Measurements from ENCODE around the gene MRGPRX2.

Gene MRGPRX2

DNA sequence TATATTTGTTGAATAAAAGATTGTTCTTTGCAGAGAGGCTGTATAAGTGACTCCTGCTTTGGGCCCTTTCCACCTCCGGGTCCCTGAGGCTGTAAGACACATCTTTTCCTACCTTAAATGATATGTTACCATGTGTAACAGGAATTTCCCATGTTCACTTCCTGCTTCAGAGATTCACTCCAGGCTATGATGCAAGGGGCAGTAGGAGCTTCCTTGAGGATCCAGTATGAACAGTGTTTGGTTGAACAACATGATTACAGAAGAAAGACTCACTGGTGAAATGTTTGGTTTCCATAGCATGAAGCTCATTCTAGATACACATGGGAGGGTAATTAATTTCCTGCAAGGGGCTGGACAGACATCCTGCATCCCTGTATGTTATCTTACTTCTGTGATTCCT lies 30.8 kb upstream of the MRGPRX2 start:
- no peaks in the 10 kb centered on the region for H3K36me3 ChIP-seq
- no peaks in the 10 kb centered on the region for H3K9me3 ChIP-seq (ENCODE audit: severe bottlenecking)
- TF ChIP-seq, protein P1, sequence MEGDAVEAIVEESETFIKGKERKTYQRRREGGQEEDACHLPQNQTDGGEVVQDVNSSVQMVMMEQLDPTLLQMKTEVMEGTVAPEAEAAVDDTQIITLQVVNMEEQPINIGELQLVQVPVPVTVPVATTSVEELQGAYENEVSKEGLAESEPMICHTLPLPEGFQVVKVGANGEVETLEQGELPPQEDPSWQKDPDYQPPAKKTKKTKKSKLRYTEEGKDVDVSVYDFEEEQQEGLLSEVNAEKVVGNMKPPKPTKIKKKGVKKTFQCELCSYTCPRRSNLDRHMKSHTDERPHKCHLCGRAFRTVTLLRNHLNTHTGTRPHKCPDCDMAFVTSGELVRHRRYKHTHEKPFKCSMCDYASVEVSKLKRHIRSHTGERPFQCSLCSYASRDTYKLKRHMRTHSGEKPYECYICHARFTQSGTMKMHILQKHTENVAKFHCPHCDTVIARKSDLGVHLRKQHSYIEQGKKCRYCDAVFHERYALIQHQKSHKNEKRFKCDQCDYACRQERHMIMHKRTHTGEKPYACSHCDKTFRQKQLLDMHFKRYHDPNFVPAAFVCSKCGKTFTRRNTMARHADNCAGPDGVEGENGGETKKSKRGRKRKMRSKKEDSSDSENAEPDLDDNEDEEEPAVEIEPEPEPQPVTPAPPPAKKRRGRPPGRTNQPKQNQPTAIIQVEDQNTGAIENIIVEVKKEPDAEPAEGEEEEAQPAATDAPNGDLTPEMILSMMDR (IDR thresholded peaks at IDR 0.05; ENCODE audit: low read depth, low read length): no peak
- H3K27ac ChIP-seq: no peak overlapping the region
- DNase-seq: no peak
- peaks cover 28% of the 10 kb centered on the region for H3K27me3 ChIP-seq (ENCODE audit: insufficient read depth, low read depth, severe bottlenecking)
- H3K4me3 ChIP-seq (ENCODE audit: low read depth, low read length): no peak overlapping the region

DNA sequence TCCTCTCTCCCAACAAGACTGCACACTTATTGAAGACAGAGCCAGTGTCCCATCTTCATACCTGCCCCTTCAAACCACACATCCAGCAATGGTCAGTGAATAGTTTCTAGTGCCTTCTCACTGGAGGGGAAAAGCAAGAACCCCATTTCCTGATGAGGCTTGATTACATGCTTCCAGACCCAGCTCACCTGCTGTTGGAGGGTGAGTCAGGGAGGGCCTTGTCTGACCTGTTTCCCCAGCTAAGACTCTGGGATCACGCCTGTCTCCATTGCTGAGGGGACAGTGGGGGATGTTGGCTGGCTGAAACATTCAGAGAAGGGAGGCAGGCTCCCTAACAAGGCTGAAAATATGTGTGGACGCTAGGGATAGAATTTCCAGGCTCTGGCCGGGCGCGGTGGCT lies 28.9 kb upstream of the MRGPRX2 start:
- Histone ChIP-seq H3K9me3 (ENCODE audit: severe bottlenecking) (no peaks in the 10 kb centered on the region), H3K36me3 (no peaks in the 10 kb centered on the region), H3K27ac (no peak overlapping the region), H3K4me3 (ENCODE audit: low read depth, low read length) (no peak overlapping the region), H3K27me3 (ENCODE audit: insufficient read depth, low read depth, severe bottlenecking) (peaks cover 22% of the 10 kb centered on the region)
- TF ChIP-seq, protein P1 (IDR thresholded peaks at IDR 0.05; ENCODE audit: low read depth, low read length): no peak
- no peak for DNase-seq

DNA sequence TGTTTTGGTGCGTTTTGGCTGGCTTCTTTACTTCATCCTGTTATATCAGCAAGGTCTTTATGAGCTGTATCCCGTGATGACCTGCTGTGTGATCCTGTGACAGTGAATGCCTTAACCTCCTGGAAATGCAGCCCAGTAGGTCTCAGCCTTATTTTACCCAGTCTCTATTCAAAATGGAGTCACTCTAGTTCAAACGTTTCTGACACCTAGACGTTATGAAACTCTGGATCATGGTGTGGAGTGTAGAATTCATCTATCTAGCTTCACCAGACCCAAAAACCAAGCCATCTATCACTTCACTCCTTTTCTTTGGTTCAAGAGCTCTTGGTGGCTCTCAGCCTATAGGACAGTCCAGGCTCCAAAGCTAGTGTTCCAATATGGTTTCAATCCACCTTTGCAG lies 28.3 kb upstream of the MRGPRX2 start:
- H3K27ac ChIP-seq: no peak overlapping the region
- TF ChIP-seq, protein P1 (IDR thresholded peaks at IDR 0.05; ENCODE audit: low read depth, low read length): no peak
- H3K4me3 ChIP-seq (ENCODE audit: low read depth, low read length): no peak overlapping the region
- H3K9me3 ChIP-seq (ENCODE audit: severe bottlenecking): no peaks in the 10 kb centered on the region
- no peaks in the 10 kb centered on the region for H3K36me3 ChIP-seq
- no peak for DNase-seq
- peaks cover 19% of the 10 kb centered on the region for H3K27me3 ChIP-seq (ENCODE audit: insufficient read depth, low read depth, severe bottlenecking)

DNA sequence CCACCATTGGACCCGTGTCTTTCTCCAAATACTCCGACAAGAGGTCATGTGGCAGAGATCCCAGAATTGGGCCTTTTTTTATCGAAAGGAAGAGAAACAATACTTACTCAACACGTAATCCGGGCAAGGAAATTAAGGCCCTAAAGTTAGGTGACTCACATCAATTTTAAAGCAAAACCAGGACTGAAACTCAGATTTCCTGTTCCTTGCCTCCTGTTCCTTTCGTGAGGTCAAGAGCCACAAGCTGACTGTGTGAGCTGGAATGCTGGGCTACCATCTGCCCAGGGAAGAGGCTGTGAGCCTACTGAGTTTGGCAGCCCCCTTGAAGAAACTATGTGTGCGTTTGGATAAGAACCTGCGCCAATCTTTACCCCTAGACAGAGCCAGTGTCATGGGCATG lies 27.1 kb upstream of the MRGPRX2 start:
- H3K27me3 ChIP-seq (ENCODE audit: insufficient read depth, low read depth, severe bottlenecking): peaks cover 23% of the 10 kb centered on the region
- no peak overlapping the region for H3K4me3 ChIP-seq (ENCODE audit: low read depth, low read length)
- no peaks in the 10 kb centered on the region for H3K36me3 ChIP-seq
- no peaks in the 10 kb centered on the region for H3K9me3 ChIP-seq (ENCODE audit: severe bottlenecking)
- no peak overlapping the region for H3K27ac ChIP-seq
- DNase-seq: no peak
- TF ChIP-seq, protein P1 (IDR thresholded peaks at IDR 0.05; ENCODE audit: low read depth, low read length): no peak

DNA sequence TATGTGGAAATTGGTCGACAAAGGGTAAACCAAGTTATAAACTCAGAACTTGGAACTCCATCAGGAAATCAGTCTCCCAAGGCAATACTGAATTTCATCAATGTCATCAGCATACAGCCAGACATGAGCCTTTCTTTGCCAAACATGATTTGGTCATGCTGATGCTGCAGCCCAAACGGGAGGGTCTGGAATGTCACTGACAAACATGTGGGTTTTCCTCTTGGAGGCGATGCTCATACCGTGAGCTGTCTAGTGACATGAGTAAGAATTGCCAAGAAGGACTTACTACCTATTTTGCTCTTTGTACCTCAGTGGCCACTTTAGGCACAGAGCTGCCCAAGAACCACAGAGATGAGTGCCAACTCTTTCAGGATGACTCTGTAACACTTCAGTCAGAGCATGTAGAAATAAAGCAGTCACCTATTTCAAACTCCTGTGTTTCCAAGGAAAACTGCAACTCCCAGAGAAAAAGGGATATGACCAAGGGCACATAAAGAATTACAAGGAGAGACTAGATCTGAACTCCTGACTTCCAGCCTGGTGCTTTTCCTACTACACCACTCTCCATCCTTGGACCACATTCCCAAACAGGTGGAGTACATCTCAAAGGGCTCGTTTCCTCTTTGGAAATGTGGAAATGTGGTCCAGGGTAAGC lies 24.3 kb upstream of the MRGPRX2 start:
- Histone ChIP-seq H3K27ac (no peak overlapping the region), H3K36me3 (no peaks in the 10 kb centered on the region), H3K4me3 (ENCODE audit: low read depth, low read length) (no peak overlapping the region), H3K9me3 (ENCODE audit: severe bottlenecking) (no peaks in the 10 kb centered on the region), H3K27me3 (ENCODE audit: insufficient read depth, low read depth, severe bottlenecking) (peaks cover 24% of the 10 kb centered on the region)
- DNase-seq: no peak
- TF ChIP-seq, protein P1 (IDR thresholded peaks at IDR 0.05; ENCODE audit: low read depth, low read length): no peak

DNA sequence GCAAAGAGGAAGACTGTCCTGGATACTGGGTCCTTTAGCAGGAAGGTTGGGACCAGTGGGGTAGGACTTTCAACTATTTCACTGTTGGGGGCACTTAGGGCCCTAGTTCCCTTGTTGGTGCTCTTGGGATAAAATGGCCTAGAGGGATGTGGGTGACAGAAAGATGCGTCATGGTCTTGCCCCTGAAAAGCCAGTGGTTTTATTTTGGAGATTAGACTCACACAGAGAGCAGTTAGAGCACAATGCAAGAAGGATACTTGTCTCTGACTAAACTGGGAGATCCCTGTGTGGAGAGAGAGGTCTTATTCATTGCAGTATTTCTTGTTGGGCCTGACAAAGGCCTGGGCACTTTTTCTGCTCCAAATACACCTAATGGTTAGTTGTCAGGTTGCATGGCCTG lies 22.6 kb upstream of the MRGPRX2 start:
- peaks cover 20% of the 10 kb centered on the region for H3K27me3 ChIP-seq (ENCODE audit: insufficient read depth, low read depth, severe bottlenecking)
- TF ChIP-seq, protein P1 (IDR thresholded peaks at IDR 0.05; ENCODE audit: low read depth, low read length): no peak
- H3K27ac ChIP-seq: no peak overlapping the region
- no peak for DNase-seq
- no peaks in the 10 kb centered on the region for H3K9me3 ChIP-seq (ENCODE audit: severe bottlenecking)
- H3K36me3 ChIP-seq: no peaks in the 10 kb centered on the region
- H3K4me3 ChIP-seq (ENCODE audit: low read depth, low read length): no peak overlapping the region
